Right lobe of liver (tissue), 6 donors: ENCODE results near the gene SLC35A4. TPM values are rescaled to one million over a fixed set of nuclear protein-coding genes. Genes with fewer than 3 reads are reported as not detected.
A peak's percentile ranks its signal among the peaks of the same experiment; 100 is the strongest.
"Not testable (repeated sequence)": the region's sequence is repeated elsewhere in the genome, so short reads cannot be mapped to it uniquely, and the experiment has no call there.

ENCODE experiments used
- ATAC-seq, 4 donors: fragments of 200-7000 bp; cut with Tn5 transposase; one replicate each; pipeline ENCODE4 v1.9.1; 2020; ENCODE audit warnings: mild to moderate bottlenecking in 4 of 4, moderate library complexity in 4 of 4
- DNase-seq, 3 donors: peaks; one replicate each; pipeline ENCODE4 v3.0.0-alpha.2; 2020
- H3K27ac ChIP-seq, 3 donors: fragments of 200-600 bp; one replicate each; pipeline ENCODE4 v1.8.0; 2022
- H3K27me3 ChIP-seq, 2 donors: fragments of 200-600 bp; one replicate each; pipeline ENCODE4 v1.8.0; 2022
- H3K36me3 ChIP-seq, 4 donors: fragments of 200-600 bp; sonication (generic) in 1 of 4; one replicate each; pipeline versions ENCODE4 v1.5.1 to v1.8.0; 2017 to 2022; ENCODE audit warnings: control low read depth in 1 of 4
- H3K4me1 ChIP-seq, 4 donors: fragments of 200-600 bp; sonication (generic) in 1 of 4; one replicate each; pipeline versions ENCODE4 v1.5.1 to v1.8.0; 2017 to 2022; ENCODE audit warnings: control low read depth in 1 of 4
- H3K4me3 ChIP-seq, 3 donors: fragments of 200-600 bp; one replicate each; pipeline ENCODE4 v1.8.0; 2022
- H3K9me3 ChIP-seq, 4 donors: fragments of 200-600 bp; sonication (generic) in 1 of 4; one replicate each; pipeline versions ENCODE4 v1.5.1 to v1.8.0; 2017 to 2022; ENCODE audit warnings: control low read depth in 1 of 4
- CTCF ChIP-seq, 4 donors: fragments of 200-600 bp in 3 of 4; fragments of 450-650 bp in 1 of 4; IDR thresholded peaks; one replicate each; pipeline versions ENCODE4 v1.5.1 to v1.8.0; 2016 to 2022; ENCODE audit warnings: antibody characterized with exemption in 4 of 4, mild to moderate bottlenecking in 2 of 4
- POLR2A ChIP-seq: fragments of 450-650 bp; IDR thresholded peaks from one replicate; pipeline ENCODE4 v1.6.1; 2017; ENCODE audit warnings: antibody characterized with exemption, mild to moderate bottlenecking
- WGBS: methylation state at CpG from one replicate; pipeline ENCODE4 v1.1.6; 2018; ENCODE audit warnings: low coverage, low lambda C conversion rate; ENCODE audit not compliant: insufficient coverage; ENCODE audit errors: missing lambda C conversion rate; 5-methylcytosine and 5-hydroxymethylcytosine counted together
- intact Hi-C, 2 donors: fragments of 100-400 bp; cut with DNase I; formaldehyde crosslinking; loops; one replicate each; pipeline versions ENCODE4 v1.11.2 to v1.14.1; 2022
- total RNA-seq, 6 experiments: library from RNA; depleted of rRNA in 2 of 6; stranded (reverse); fragments of >200 nt in 2 of 6; fragmentation: NEBNext Ultra II Directional in 3 of 6; extraction: Animal tissue kit (Norgen Biotek cat#: 25700) in 3 of 6; gene quantifications; one replicate each; pipeline versions ENCODE4 v1.1.0 to v1.2.4, GENCODE V29; 2016 to 2023
- donor health status: DM: no; HTN: yes; CAD: no.
- donor health status: DM: no; HTN: no; CAD: no.
- donor health status: DM: no; HTN: no; CAD: no.
- donor health status: DM: no; HTN: yes; CAD: no.
- donor health status: DM: no; HTN: yes; CAD: no.

SLC35A4 gene
- total RNA-seq, 6 experiments from 2014 or later, result 28.1 to 38.5 (median 30.2) TPM

- H3K4me1 ChIP-seq, result peaks cover 0 to 35% (median 9%) of the 10 kb centered on the region in 4 donors
- peak in 1 of 3 donors; percentile 87 for DNase-seq
- H3K27ac ChIP-seq, result peak overlapping the region; percentile 81 to 98 (median 97)
- no peaks in the 10 kb centered on the region for H3K36me3 ChIP-seq
- peak; percentile 84 for TF ChIP-seq POLR2A
- TF ChIP-seq CTCF (IDR thresholded peaks at IDR 0.05), result no peak
- WGBS, result no CpG with 5 or more reads among the region's 1 CpG
- intact Hi-C loops, result no loop called here
- H3K9me3 ChIP-seq, result no peaks in the 10 kb centered on the region
- peak overlapping the region; percentile 8 to 49 (median 49) for H3K4me3 ChIP-seq
- peak; percentile 87 to 93 (median 89) for ATAC-seq
- no peaks in the 10 kb centered on the region for H3K27me3 ChIP-seq
Observed at GRCh38 chr5:140596321-140596741, 31.7 kb downstream of the SLC35A4 start.

GRCh38 chr5:140598836-140599235 lies 34.2 kb downstream of the SLC35A4 start:
- Histone ChIP-seq H3K27ac (no peak overlapping the region), H3K4me3 (no peak overlapping the region), H3K36me3 (no peaks in the 10 kb centered on the region), H3K27me3 (no peaks in the 10 kb centered on the region), H3K4me1 (peaks cover 0 to 50% (median 11%) of the 10 kb centered on the region in 4 donors), H3K9me3 (no peaks in the 10 kb centered on the region)
- intact Hi-C loops, result no loop called here
- DNase-seq (no peak), ATAC-seq (no peak)
- TF ChIP-seq CTCF (IDR thresholded peaks at IDR 0.05) (no peak), POLR2A (no peak)
- 69% methylated on average over 2 of the region's 2 CpGs for WGBS

GRCh38 chr5:140600096-140600495 lies 35.5 kb downstream of the SLC35A4 start:
- DNase-seq (no peak), ATAC-seq (no peak)
- no peaks in the 10 kb centered on the region for H3K27me3 ChIP-seq
- intact Hi-C loops, result no loop called here
- no peaks in the 10 kb centered on the region for H3K36me3 ChIP-seq
- H3K4me3 ChIP-seq, result no peak overlapping the region
- peaks cover 0 to 45% (median 8%) of the 10 kb centered on the region in 4 donors for H3K4me1 ChIP-seq
- H3K9me3 ChIP-seq, result no peaks in the 10 kb centered on the region
- TF ChIP-seq CTCF (IDR thresholded peaks at IDR 0.05) (no peak), POLR2A (no peak)
- no peak overlapping the region for H3K27ac ChIP-seq

- H3K27ac ChIP-seq, result peak overlapping the region; percentile 87 to 90 (median 90)
- WGBS, result 67% methylated on average over 4 of the region's 4 CpGs
- DNase-seq (no peak), ATAC-seq (peak in 3 of 4 donors; percentile 15 to 42 (median 22))
- H3K36me3 ChIP-seq, result no peaks in the 10 kb centered on the region
- H3K9me3 ChIP-seq, result no peaks in the 10 kb centered on the region
- no peak for TF ChIP-seq POLR2A
- no peak for TF ChIP-seq CTCF (IDR thresholded peaks at IDR 0.05)
- intact Hi-C loops, result no loop called here
- no peaks in the 10 kb centered on the region for H3K27me3 ChIP-seq
- peaks cover 0 to 35% (median 2%) of the 10 kb centered on the region in 4 donors for H3K4me1 ChIP-seq
- H3K4me3 ChIP-seq, result no peak overlapping the region
Observed at GRCh38 chr5:140602147-140602546, 37.5 kb downstream of the SLC35A4 start.

- H3K36me3 ChIP-seq, H3K4me3 ChIP-seq, H3K9me3 ChIP-seq, intact Hi-C loops, DNase-seq, H3K27me3 ChIP-seq, ATAC-seq: not testable (repeated sequence)
- Histone ChIP-seq H3K27ac (peak overlapping the region; percentile 87 to 90 (median 90)), H3K4me1 (peaks cover 0 to 23% (median 2%) of the 10 kb centered on the region in 4 donors)
- WGBS, result 28% methylated on average over 4 of the region's 4 CpGs
Observed at GRCh38 chr5:140603446-140603698, 38.7 kb downstream of the SLC35A4 start.
